Rectal smooth muscle tissue (tissue), 1 donor: ENCODE results near the gene CCDC149.
A peak's percentile ranks its signal among the peaks of the same experiment; 100 is the strongest.

Source experiments
- H3K27ac ChIP-seq: one replicate; pipeline ENCODE4 v1.7.0; 2013; ENCODE audit warnings: low read depth, low read length, inconsistent platforms
- H3K27me3 ChIP-seq: one replicate; pipeline ENCODE4 v1.7.0; 2013; ENCODE audit warnings: low read length; ENCODE audit not compliant: control insufficient read depth, insufficient read depth
- H3K36me3 ChIP-seq: one replicate; pipeline ENCODE4 v1.7.0; 2013; ENCODE audit warnings: low read length; ENCODE audit not compliant: control insufficient read depth, insufficient read depth
- H3K4me1 ChIP-seq: one replicate; pipeline ENCODE4 v1.7.0; 2013; ENCODE audit warnings: low read length; ENCODE audit not compliant: control insufficient read depth, insufficient read depth
- H3K4me3 ChIP-seq: one replicate; pipeline ENCODE4 v1.7.0; 2013; ENCODE audit warnings: low read length
- H3K9ac ChIP-seq: one replicate; pipeline ENCODE4 v1.7.0; 2013; ENCODE audit warnings: low read length

CCDC149 gene

GRCh38 chr4:24867766-24868296 lies 45.0 kb downstream of the CCDC149 start:
- Histone ChIP-seq H3K27me3 (no peaks in the 10 kb centered on the region), H3K4me1 (no peaks in the 10 kb centered on the region), H3K4me3 (no peak overlapping the region), H3K36me3 (peaks cover 6% of the 10 kb centered on the region), H3K9ac (no peak overlapping the region), H3K27ac (no peak overlapping the region)

DNA sequence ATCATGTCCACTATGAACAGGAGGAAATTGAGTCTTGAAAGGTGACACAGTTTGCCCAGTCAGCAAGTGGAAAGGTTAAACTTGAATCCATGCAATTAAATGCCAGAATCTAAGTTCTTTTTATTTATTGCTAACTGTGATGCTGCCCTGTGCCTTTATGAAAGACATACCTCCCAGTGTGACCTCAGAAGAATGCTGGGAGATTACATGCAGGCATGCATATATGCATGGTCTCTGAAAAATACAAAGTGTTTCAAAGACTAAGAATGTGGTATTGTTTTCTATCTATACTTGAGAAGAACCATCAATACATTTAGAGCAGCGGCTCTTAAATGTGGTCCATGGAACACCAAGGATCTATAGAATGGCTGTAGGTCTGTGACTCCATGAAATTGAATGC lies 45.6 kb downstream of the CCDC149 start:
- H3K27me3 ChIP-seq = no peaks in the 10 kb centered on the region
- H3K9ac ChIP-seq = no peak overlapping the region
- peaks cover under 1% of the 10 kb centered on the region for H3K36me3 ChIP-seq
- no peak overlapping the region for H3K4me3 ChIP-seq
- no peak overlapping the region for H3K27ac ChIP-seq
- H3K4me1 ChIP-seq = no peaks in the 10 kb centered on the region

DNA sequence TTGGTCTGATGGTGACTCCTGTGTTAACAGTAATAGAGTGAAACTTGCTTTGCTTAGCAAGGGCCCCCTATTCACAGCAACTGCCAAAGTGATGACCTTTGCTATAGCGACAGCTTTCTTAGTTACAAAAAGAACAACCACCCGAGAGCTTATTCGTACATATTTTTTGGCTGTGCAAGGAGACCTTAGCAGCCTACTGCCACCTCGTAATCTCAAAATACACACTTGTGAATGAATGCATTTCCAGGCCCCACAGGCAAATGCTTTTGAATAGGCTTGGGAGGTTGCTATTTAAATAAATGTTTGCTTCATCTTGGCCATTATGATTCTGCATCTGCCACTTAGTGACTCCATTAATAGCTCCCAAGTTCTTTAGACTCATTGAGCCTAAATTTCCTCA lies 47.4 kb downstream of the CCDC149 start:
- Histone ChIP-seq H3K27ac (peak overlapping the region; percentile 45), H3K9ac (no peak overlapping the region), H3K36me3 (no peaks in the 10 kb centered on the region), H3K4me1 (no peaks in the 10 kb centered on the region), H3K27me3 (no peaks in the 10 kb centered on the region), H3K4me3 (no peak overlapping the region)

DNA sequence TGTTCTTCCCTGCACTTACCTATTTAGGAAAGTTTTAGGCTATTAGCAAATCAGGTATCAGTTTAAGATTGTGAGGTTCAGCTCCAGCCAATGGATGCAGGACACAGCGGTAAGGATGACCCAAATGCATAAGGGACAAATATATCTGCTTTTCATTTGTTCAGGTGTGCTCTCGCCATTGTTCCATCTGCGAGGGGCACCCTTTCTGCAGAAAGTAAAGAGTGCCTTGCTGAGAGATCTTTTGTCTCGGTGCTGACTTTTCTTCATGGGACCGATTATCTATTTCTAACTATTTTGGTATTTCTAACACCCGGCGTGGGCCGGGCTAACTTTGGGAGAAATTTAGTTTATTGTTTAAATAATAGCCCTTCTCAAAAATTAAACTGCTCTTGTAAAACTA lies 49.0 kb downstream of the CCDC149 start:
- H3K36me3 ChIP-seq = no peaks in the 10 kb centered on the region
- H3K4me3 ChIP-seq = no peak overlapping the region
- no peak overlapping the region for H3K27ac ChIP-seq
- H3K27me3 ChIP-seq = no peaks in the 10 kb centered on the region
- H3K4me1 ChIP-seq = peaks cover under 1% of the 10 kb centered on the region
- no peak overlapping the region for H3K9ac ChIP-seq

DNA sequence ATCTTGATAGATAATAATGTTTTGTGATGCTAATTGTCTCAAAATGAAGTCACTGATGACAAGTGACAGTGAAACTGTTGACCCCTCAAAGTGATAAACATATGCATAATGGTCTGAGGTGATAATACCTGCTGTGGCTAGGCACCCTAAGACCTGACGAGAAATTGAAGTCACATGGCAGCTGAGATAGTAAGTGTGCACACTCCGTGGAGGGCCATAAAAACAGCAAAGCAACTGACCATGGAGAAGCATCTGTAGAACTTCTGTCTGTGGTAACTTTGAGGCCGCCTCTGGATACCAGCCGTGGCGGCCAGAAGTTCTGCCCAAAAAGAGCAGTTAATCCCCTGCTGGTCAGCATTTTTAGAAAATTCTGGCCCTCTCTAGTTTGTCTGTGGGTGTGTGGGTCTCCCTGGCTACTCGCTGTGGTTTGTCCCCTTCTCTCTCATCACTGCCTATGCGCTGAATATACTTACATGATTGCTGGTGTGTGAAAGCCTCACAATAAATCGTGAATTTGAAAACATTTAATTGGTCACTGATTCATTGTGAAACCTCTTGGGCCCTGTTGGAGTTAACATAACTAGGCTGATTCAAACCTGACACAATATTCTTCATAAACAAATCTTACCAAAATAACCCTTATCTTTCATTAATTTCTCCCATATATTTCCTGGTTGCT lies 50.6 kb downstream of the CCDC149 start:
- Histone ChIP-seq H3K4me3 (no peak overlapping the region), H3K4me1 (peaks cover 16% of the 10 kb centered on the region), H3K27me3 (no peaks in the 10 kb centered on the region), H3K36me3 (no peaks in the 10 kb centered on the region), H3K9ac (no peak overlapping the region), H3K27ac (no peak overlapping the region)

DNA sequence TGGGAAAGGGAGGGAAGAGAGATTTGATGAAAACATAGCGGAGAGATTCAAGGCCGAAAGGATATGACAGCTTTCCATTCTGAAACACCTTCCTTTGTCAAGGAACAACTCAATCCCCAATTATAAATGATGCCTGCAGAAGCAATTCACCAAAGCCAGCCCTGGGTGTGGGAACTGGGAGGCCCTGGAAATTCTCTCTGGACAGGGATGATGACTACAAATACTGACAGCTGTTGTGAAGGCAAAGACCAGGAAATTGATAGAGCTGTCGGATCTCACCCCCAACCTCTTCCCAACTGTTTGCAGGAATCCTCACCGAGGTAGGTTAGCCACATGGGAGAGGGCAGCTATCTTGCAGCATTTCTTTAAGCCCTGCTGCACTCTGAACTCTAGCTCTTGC lies 54.3 kb downstream of the CCDC149 start:
- Histone ChIP-seq H3K9ac (no peak overlapping the region), H3K27me3 (no peaks in the 10 kb centered on the region), H3K4me1 (peaks cover 18% of the 10 kb centered on the region), H3K4me3 (no peak overlapping the region), H3K36me3 (no peaks in the 10 kb centered on the region), H3K27ac (peak overlapping the region; percentile 45)

DNA sequence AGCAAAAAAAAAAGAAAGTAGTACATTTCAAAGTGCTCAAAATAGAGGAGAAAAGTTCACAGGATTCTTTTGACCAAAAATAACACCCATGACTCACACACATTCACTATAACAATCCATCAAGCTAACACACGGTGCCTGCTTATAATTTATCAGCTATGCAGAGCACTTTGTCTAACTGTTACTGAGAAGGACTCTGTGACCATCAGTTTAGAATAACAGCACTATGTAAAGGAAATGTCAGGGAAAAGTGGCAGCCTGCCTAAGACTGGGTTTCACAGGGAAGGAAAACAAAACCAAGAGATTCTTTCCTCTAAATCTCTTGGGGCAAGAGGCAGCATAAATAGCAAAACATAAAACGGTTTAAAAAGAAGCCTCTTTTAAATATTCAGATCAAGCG lies 54.8 kb downstream of the CCDC149 start:
- no peak overlapping the region for H3K4me3 ChIP-seq
- no peak overlapping the region for H3K9ac ChIP-seq
- H3K27me3 ChIP-seq = no peaks in the 10 kb centered on the region
- peaks cover 18% of the 10 kb centered on the region for H3K4me1 ChIP-seq
- H3K36me3 ChIP-seq = no peaks in the 10 kb centered on the region
- peak overlapping the region; percentile 45 for H3K27ac ChIP-seq

DNA sequence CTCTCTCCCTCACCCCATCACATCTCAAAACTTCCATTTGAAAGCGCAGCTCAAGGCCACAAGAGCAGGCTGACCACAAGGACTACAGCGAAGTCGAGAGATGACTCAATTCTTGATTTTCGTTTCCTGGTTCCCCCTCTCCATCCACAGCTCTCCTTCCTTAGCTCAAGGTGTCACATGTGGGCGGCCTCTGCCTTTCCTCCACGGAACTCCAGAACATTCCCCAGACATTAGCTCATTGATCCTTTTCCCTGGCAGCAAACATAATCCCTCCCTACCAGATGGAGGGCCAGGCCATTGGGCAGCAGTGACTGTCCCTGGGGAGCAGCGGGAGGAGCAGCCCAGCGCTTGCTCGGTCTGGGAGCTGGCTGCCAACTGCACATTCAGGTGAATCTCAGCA lies 56.3 kb downstream of the CCDC149 start:
- Histone ChIP-seq H3K27ac (no peak overlapping the region), H3K4me1 (peaks cover 18% of the 10 kb centered on the region), H3K4me3 (no peak overlapping the region), H3K36me3 (no peaks in the 10 kb centered on the region), H3K27me3 (no peaks in the 10 kb centered on the region), H3K9ac (no peak overlapping the region)

DNA sequence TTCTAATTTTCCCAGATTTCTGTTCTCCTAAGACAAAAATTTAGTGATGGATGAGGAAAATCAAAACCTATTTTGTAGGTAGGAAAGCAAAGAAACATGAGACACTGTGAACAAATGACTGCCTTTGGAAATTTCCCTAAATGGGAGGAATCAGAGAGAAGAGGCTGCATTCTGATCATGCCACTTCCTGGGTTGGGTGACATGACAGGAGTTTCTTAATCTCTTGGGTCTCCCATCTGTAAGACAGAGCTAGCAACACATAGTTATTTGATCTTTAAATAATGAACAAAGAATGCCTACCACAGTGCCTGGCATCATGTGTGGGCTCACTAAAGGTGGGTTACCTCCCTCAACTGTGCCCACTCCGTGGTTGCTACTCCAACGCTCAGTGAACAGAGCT lies 57.1 kb downstream of the CCDC149 start:
- H3K4me3 ChIP-seq = no peak overlapping the region
- no peaks in the 10 kb centered on the region for H3K27me3 ChIP-seq
- no peaks in the 10 kb centered on the region for H3K36me3 ChIP-seq
- no peak overlapping the region for H3K27ac ChIP-seq
- peaks cover 23% of the 10 kb centered on the region for H3K4me1 ChIP-seq
- H3K9ac ChIP-seq = no peak overlapping the region

DNA sequence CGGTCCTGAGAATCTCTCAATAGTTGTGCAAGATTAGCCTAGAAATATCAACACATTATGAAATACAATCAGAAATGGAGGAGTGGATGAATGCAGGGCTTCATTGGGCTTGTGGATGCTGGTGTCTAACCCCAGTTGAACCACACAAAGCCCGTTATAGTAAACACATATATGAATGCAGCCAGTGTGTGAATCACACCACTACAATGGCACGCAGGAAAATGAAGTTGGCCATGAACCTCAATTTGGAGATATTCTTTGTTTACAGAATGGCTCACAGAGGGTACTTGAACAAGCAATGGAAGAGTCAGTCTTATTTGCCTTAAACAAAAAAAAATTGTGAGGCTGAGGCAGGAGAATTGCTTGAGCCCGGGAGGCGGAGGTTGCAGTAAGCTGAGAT lies 59.7 kb downstream of the CCDC149 start:
- Histone ChIP-seq H3K9ac (no peak overlapping the region), H3K4me3 (no peak overlapping the region), H3K27me3 (no peaks in the 10 kb centered on the region), H3K4me1 (peaks cover 21% of the 10 kb centered on the region), H3K36me3 (no peaks in the 10 kb centered on the region), H3K27ac (no peak overlapping the region)

DNA sequence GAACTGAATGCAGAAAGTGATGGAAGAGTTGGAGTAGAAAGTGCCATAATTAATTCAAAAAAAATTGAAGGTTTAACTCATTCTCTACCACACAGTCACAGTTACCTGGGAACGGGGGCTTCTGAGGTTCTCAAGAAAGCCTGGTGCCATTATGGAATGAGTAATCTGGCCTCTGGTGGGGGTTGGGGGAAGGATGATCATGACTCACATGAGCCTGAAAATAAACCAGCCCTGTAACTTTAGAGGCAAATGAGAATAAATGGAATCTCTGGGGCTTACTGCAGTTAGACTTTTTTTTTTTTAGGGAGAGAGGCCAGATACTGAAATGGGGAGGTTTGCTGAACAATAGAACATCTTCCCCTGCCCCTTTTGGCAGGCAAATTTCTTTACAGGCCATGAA lies 62.2 kb downstream of the CCDC149 start:
- H3K27ac ChIP-seq = peak overlapping the region; percentile 45
- H3K4me1 ChIP-seq = peaks cover 10% of the 10 kb centered on the region
- H3K27me3 ChIP-seq = no peaks in the 10 kb centered on the region
- no peak overlapping the region for H3K9ac ChIP-seq
- no peak overlapping the region for H3K4me3 ChIP-seq
- no peaks in the 10 kb centered on the region for H3K36me3 ChIP-seq

GRCh38 chr4:24849756-24850155 lies 63.1 kb downstream of the CCDC149 start:
- Histone ChIP-seq H3K4me3 (no peak overlapping the region), H3K27me3 (no peaks in the 10 kb centered on the region), H3K27ac (peak overlapping the region; percentile 40), H3K4me1 (peaks cover 10% of the 10 kb centered on the region), H3K9ac (no peak overlapping the region), H3K36me3 (no peaks in the 10 kb centered on the region)

GRCh38 chr4:24849351-24849750 lies 63.5 kb downstream of the CCDC149 start:
- H3K4me1 ChIP-seq = peaks cover 10% of the 10 kb centered on the region
- no peak overlapping the region for H3K9ac ChIP-seq
- no peaks in the 10 kb centered on the region for H3K36me3 ChIP-seq
- no peak overlapping the region for H3K4me3 ChIP-seq
- no peaks in the 10 kb centered on the region for H3K27me3 ChIP-seq
- H3K27ac ChIP-seq = peak overlapping the region; percentile 40
